ENCODE results near the gene CCNY. TPM values are rescaled to one million over a fixed set of nuclear protein-coding genes. Genes with fewer than 3 reads are reported as not detected.

The CCNY gene
- total and polyA plus RNA-seq, 8 donors = 60.9 to 87.6 (median 81.7) TPM

- ATAC-seq (no peak), DNase-seq (no peak)
- no peaks in the 10 kb centered on the region for H3K4me1 ChIP-seq
- H3K4me3 ChIP-seq = no peak overlapping the region
- no peak for TF ChIP-seq CTCF (IDR thresholded peaks at IDR 0.05)
- H3K27ac ChIP-seq = no peak overlapping the region
- H3K36me3 ChIP-seq = peaks cover 0 to 37% of the 10 kb centered on the region in 2 donors
- intact Hi-C loops (cut with DNase I) = no loop called here
- H3K9me3 ChIP-seq = no peaks in the 10 kb centered on the region
- no peaks in the 10 kb centered on the region for H3K27me3 ChIP-seq
Measured at GRCh38 chr10:35575640-35576039, 239.3 kb downstream of the CCNY start.

DNA sequence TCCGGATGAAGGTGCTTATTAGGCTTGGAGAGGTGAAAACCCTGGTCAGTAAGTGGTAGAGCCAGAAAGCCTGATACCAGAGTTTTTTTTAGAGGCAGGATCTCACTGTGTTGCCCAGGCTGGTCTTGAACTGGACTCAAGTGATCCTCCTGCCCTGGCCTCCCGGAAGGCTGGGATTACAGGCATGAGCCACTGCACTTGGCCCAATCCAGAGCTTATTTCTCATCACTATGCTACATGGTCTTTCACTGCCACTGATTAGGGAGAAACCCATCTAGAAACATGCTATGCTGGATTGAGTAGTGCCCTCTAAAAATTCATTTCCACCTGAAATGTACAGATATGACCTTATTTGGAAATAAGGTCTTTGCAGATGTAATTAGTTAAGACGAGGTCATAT, 240.4 kb downstream of the CCNY start:
- Histone ChIP-seq H3K4me3 (no peak overlapping the region), H3K27ac (no peak overlapping the region), H3K9me3 (no peaks in the 10 kb centered on the region), H3K27me3 (no peaks in the 10 kb centered on the region), H3K4me1 (no peaks in the 10 kb centered on the region), H3K36me3 (peaks cover 0 to 33% of the 10 kb centered on the region in 2 donors)
- TF ChIP-seq CTCF (IDR thresholded peaks at IDR 0.05) = no peak
- DNase-seq (no peak), ATAC-seq (no peak)
- intact Hi-C loops (cut with DNase I) = no loop called here

- no peak for TF ChIP-seq CTCF (IDR thresholded peaks at IDR 0.05)
- Histone ChIP-seq H3K4me1 (no peaks in the 10 kb centered on the region), H3K9me3 (no peaks in the 10 kb centered on the region), H3K36me3 (peaks cover 0 to 20% of the 10 kb centered on the region in 2 donors), H3K27ac (no peak overlapping the region), H3K27me3 (no peaks in the 10 kb centered on the region), H3K4me3 (no peak overlapping the region)
- ATAC-seq (no peak), DNase-seq (no peak)
- intact Hi-C loops (cut with DNase I) = no loop called here
Measured at GRCh38 chr10:35577926-35578617, 241.8 kb downstream of the CCNY start.

DNA sequence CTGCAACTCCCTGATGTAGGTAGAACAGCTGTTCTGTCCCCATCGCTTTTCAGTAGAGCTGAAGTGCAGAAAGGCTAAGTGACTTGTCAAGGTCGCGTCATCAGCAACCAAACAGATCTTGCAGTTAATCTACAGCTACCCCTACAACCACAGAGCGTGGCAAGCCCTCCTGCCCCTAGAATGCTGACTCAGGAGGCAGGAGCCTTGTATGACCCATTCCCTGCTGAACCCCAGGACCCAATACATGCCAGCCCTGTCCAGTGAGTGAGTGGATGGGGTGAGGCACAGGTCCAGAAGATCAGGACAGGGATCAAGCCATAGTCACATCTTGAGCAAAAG, 242.3 kb downstream of the CCNY start:
- H3K9me3 ChIP-seq = no peaks in the 10 kb centered on the region
- H3K4me3 ChIP-seq = no peak overlapping the region
- peaks cover 0 to 15% of the 10 kb centered on the region in 2 donors for H3K36me3 ChIP-seq
- no peaks in the 10 kb centered on the region for H3K27me3 ChIP-seq
- no peak overlapping the region for H3K27ac ChIP-seq
- intact Hi-C loops (cut with DNase I) = no loop called here
- H3K4me1 ChIP-seq = no peaks in the 10 kb centered on the region
- DNase-seq = no peak
- TF ChIP-seq CTCF (IDR thresholded peaks at IDR 0.05) = no peak
- no peak for ATAC-seq

GRCh38 chr10:35579116-35579515, 242.8 kb downstream of the CCNY start:
- intact Hi-C loops (cut with DNase I) = no loop called here
- no peaks in the 10 kb centered on the region for H3K9me3 ChIP-seq
- TF ChIP-seq CTCF (IDR thresholded peaks at IDR 0.05) = no peak
- H3K36me3 ChIP-seq = peaks cover 0 to 9% of the 10 kb centered on the region in 2 donors
- H3K27ac ChIP-seq = no peak overlapping the region
- DNase-seq = no peak
- no peak for ATAC-seq
- no peaks in the 10 kb centered on the region for H3K4me1 ChIP-seq
- H3K27me3 ChIP-seq = no peaks in the 10 kb centered on the region
- H3K4me3 ChIP-seq = no peak overlapping the region
